Right lobe of liver (tissue), 4 donors: ENCODE measurements around the gene TTC23.

ENCODE experiments used
- POLR2A ChIP-seq: fragments of 450-650 bp; IDR thresholded peaks from one replicate; pipeline ENCODE4 v1.6.1; 2017; ENCODE audit warnings: antibody characterized with exemption, mild to moderate bottlenecking
- TF ChIP-seq, protein P1 (sequence below), 4 donors: fragments of 200-600 bp in 3 of 4; fragments of 450-650 bp in 1 of 4; IDR thresholded peaks; one replicate each; pipeline versions ENCODE4 v1.5.1 to v1.8.0; 2016 to 2022; ENCODE audit warnings: antibody characterized with exemption in 4 of 4, mild to moderate bottlenecking in 2 of 4
- donor health status: DM: no; HTN: no; CAD: no.
- donor health status: DM: no; HTN: no; CAD: no.
- donor health status: DM: no; HTN: yes; CAD: no.

DNA sequence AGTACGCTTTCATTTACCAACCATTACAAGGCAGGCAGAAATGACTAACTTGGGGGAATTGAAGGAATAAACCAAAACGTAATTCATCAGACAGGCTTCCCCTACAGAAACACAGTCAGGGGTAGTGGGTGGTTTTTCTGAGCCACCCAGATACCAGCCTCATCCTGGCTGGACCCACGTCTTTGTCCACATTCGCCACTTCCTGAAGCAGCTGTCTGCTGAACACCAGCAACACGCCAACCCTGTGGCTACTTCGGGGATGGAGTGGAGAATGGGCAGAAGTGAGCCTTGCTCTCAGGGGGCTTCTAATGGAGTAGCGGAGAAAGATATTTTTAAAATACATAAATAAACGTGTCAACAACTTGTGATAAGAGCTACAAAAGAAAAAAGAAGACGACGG lies 104.4 kb downstream of the TTC23 start:
- TF ChIP-seq, protein P1, sequence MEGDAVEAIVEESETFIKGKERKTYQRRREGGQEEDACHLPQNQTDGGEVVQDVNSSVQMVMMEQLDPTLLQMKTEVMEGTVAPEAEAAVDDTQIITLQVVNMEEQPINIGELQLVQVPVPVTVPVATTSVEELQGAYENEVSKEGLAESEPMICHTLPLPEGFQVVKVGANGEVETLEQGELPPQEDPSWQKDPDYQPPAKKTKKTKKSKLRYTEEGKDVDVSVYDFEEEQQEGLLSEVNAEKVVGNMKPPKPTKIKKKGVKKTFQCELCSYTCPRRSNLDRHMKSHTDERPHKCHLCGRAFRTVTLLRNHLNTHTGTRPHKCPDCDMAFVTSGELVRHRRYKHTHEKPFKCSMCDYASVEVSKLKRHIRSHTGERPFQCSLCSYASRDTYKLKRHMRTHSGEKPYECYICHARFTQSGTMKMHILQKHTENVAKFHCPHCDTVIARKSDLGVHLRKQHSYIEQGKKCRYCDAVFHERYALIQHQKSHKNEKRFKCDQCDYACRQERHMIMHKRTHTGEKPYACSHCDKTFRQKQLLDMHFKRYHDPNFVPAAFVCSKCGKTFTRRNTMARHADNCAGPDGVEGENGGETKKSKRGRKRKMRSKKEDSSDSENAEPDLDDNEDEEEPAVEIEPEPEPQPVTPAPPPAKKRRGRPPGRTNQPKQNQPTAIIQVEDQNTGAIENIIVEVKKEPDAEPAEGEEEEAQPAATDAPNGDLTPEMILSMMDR (IDR thresholded peaks at IDR 0.05): no peak
- no peak for TF ChIP-seq POLR2A
